GM12878 (cell line): Measurements from ENCODE around the gene PLBD1. TPM values are rescaled to one million over a fixed set of nuclear protein-coding genes. Genes with fewer than 3 reads are reported as not detected.

Experiments used
- HSF1 ChIP-seq: fragments of 150-350 bp; IDR thresholded peaks from 2 replicates; pipeline ENCODE4 v1.6.1; 2014; ENCODE audit warnings: mild to moderate bottlenecking, low read depth, low read length
- POLR2AphosphoS2 ChIP-seq: IDR thresholded peaks from 2 replicates; pipeline ENCODE4 v1.6.1; 2011; ENCODE audit warnings: low read depth, mild to moderate bottlenecking, low read length, improper control_type of control experiment, moderate library complexity
- TAF1 ChIP-seq: IDR thresholded peaks from 2 replicates; pipeline ENCODE4 v1.6.1; 2011; ENCODE audit warnings: mild to moderate bottlenecking, low read depth, low read length, borderline replicate concordance
- polyA plus RNA-seq, 11 experiments: library from polyadenylated mRNA; depleted of rRNA in 4 of 11; unstranded in 6 of 11; stranded (reverse) in 5 of 11; fragments of >200 nt; fragmentation: Nextera tagmentation in 4 of 11; fragmentation: Illumina TruSeq in 1 of 11; extraction: Ambion mirVana in 4 of 11; extraction: Trizol in 1 of 11; gene quantifications; 1 replicate in 1 of 11; 2 replicates in 10 of 11; pipeline versions ENCODE4 v1.2.1 to v1.2.3, GENCODE V29; 2011 to 2016; ENCODE audit warnings: inconsistent platforms in 2 of 11, missing spikeins in 2 of 11, low read depth in 1 of 11
- total RNA-seq, 4 experiments: library from RNA; depleted of rRNA in 3 of 4; stranded (reverse); fragments of >200 nt in 3 of 4; fragmentation: Illumina TruSeq in 1 of 4; extraction: Trizol in 1 of 4; gene quantifications; 2 replicates each; pipeline versions ENCODE4 v1.2.1 to v1.2.3, GENCODE V29; 2013 to 2021
- TF ChIP-seq, protein P1 (sequence below): IDR thresholded peaks from 2 replicates; pipeline ENCODE4 v1.6.1; 2012; ENCODE audit warnings: improper control_type of control experiment, low read depth, low read length; ENCODE audit not compliant: insufficient replicate concordance

The PLBD1 gene
- total and polyA plus RNA-seq, 10 of the 15 experiments (the other 5 are each of a cell fraction or from before 2014, with no cell fraction given), result 0.19 to 0.54 (median 0.27) TPM; not detected in 1

- TF ChIP-seq, protein P1, sequence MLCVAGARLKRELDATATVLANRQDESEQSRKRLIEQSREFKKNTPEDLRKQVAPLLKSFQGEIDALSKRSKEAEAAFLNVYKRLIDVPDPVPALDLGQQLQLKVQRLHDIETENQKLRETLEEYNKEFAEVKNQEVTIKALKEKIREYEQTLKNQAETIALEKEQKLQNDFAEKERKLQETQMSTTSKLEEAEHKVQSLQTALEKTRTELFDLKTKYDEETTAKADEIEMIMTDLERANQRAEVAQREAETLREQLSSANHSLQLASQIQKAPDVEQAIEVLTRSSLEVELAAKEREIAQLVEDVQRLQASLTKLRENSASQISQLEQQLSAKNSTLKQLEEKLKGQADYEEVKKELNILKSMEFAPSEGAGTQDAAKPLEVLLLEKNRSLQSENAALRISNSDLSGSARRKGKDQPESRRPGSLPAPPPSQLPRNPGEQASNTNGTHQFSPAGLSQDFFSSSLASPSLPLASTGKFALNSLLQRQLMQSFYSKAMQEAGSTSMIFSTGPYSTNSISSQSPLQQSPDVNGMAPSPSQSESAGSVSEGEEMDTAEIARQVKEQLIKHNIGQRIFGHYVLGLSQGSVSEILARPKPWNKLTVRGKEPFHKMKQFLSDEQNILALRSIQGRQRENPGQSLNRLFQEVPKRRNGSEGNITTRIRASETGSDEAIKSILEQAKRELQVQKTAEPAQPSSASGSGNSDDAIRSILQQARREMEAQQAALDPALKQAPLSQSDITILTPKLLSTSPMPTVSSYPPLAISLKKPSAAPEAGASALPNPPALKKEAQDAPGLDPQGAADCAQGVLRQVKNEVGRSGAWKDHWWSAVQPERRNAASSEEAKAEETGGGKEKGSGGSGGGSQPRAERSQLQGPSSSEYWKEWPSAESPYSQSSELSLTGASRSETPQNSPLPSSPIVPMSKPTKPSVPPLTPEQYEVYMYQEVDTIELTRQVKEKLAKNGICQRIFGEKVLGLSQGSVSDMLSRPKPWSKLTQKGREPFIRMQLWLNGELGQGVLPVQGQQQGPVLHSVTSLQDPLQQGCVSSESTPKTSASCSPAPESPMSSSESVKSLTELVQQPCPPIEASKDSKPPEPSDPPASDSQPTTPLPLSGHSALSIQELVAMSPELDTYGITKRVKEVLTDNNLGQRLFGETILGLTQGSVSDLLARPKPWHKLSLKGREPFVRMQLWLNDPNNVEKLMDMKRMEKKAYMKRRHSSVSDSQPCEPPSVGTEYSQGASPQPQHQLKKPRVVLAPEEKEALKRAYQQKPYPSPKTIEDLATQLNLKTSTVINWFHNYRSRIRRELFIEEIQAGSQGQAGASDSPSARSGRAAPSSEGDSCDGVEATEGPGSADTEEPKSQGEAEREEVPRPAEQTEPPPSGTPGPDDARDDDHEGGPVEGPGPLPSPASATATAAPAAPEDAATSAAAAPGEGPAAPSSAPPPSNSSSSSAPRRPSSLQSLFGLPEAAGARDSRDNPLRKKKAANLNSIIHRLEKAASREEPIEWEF, result no peak
- no peak for TF ChIP-seq HSF1
- TF ChIP-seq POLR2AphosphoS2, result no peak
- no peak for TF ChIP-seq TAF1
These were observed 44.6 kb upstream of the PLBD1 start (continued) for GRCh38 chr12:14612250-14612649.
